B cell (primary cell): ENCODE data around the gene HCN2.

ENCODE experiments used
- CTCF ChIP-seq: fragments of 200-600 bp; IDR thresholded peaks from one replicate; pipeline ENCODE4 v1.8.0; 2022; ENCODE audit warnings: antibody characterized with exemption, mild to moderate bottlenecking
- EZH2 ChIP-seq: IDR thresholded peaks from 2 replicates; pipeline ENCODE4 v1.6.1; 2012; ENCODE audit warnings: borderline replicate concordance, low read depth, mild to moderate bottlenecking, moderate library complexity, low read length; ENCODE audit not compliant: insufficient read depth, poor library complexity, severe bottlenecking

- TF ChIP-seq EZH2 (no peak), CTCF (no peak)
Observed at GRCh38 chr19:623974-624373, 34.3 kb downstream of the HCN2 start.
